Measurements from ENCODE around the gene HIC1. TPM values are rescaled to one million over a fixed set of nuclear protein-coding genes. Genes with fewer than 3 reads are reported as not detected.

The HIC1 gene
- total and polyA plus RNA-seq, 2 of the 4 experiments (the other 2 are of a cell fraction) = 10.4 to 23.0 TPM

GRCh38 chr17:2053380-2054261, 1.3 kb upstream of the HIC1 start:
- Histone ChIP-seq H3K4me2 (ENCODE audit: low read depth, low read length) (peak overlapping the region; percentile 78), H2BK120ac (ENCODE audit: low read depth, low read length) (peak overlapping the region; percentile 32; the same call in 1 of the 2 replicates), H2AK9ac (replicated peaks; ENCODE audit: low read depth, low read length, poor library complexity) (peak overlapping the region; percentile 99), H3K4me1 (ENCODE audit: control insufficient read depth, insufficient read depth, low read length) (peaks cover 18% of the 10 kb centered on the region), H2AK5ac (ENCODE audit: low read depth, low read length) (peak overlapping the region; percentile 73; the same call in 1 of the 2 replicates), H3K4ac (ENCODE audit: low read depth, low read length) (peak overlapping the region; percentile 63), H3K23ac (ENCODE audit: low read depth, low read length) (peak overlapping the region; percentile 86), H4K20me1 (ENCODE audit: insufficient read depth, low read length) (peaks cover 30% of the 10 kb centered on the region), H3K4me3 (ENCODE audit: insufficient read depth, low read depth, low read length) (peak overlapping the region; percentile 35), H3K27ac (ENCODE audit: insufficient read depth, low read length) (peak overlapping the region; percentile 54), H3K9me3 (ENCODE audit: control insufficient read depth, insufficient read depth, low read length) (no peaks in the 10 kb centered on the region), H4K91ac (ENCODE audit: insufficient read depth, low read depth, low read length) (no peak overlapping the region), H4K5ac (ENCODE audit: low read depth, low read length) (no peak overlapping the region), H4K8ac (ENCODE audit: low read depth in 2 of 2, low read length in 2 of 2) (peak overlapping the region in 1 of 2 experiments; percentile 37; a peak in 2 of 4 replicates), H3K14ac (replicated peaks; ENCODE audit: low read depth, low read length) (no peak overlapping the region), H3K79me1 (ENCODE audit: low read depth in 1 of 2, low read length in 2 of 2) (peaks cover 0 to 18% of the 10 kb centered on the region in 2 experiments; a peak in 2 of 4 replicates), H2BK5ac (ENCODE audit: low read depth, low read length, poor library complexity, severe bottlenecking) (no peak overlapping the region), H2AFZ (replicated peaks; ENCODE audit: low read length, poor library complexity) (peak overlapping the region; percentile 89), H3K27me3 (ENCODE audit: control insufficient read depth, insufficient read depth, low read length) (no peaks in the 10 kb centered on the region), H3K56ac (ENCODE audit: extremely low read depth, insufficient read depth, low read length) (no peak overlapping the region), H2BK15ac (ENCODE audit: low read depth, low read length) (peak overlapping the region; percentile 80; the same call in 1 of the 3 replicates), H3K36me3 (ENCODE audit: control insufficient read depth, insufficient read depth, low read length) (peaks cover 17% of the 10 kb centered on the region), H3K18ac (ENCODE audit: low read depth, low read length) (no peak overlapping the region; the same call in 1 of the 2 replicates), H3K9me1 (ENCODE audit: insufficient read depth, low read length) (no peaks in the 10 kb centered on the region), H3K9ac (ENCODE audit: low read depth, low read length) (peak overlapping the region; percentile 54), H2BK20ac (ENCODE audit: low read depth, low read length) (peak overlapping the region; percentile 82; the same call in 1 of the 2 replicates)
- BruUV-seq (replicated peaks) = no TSS peak
- peak; percentile 1 for ATAC-seq (ENCODE audit: low read depth)
- ChIA-PET POLR2A (ENCODE audit: unreplicated experiment) (no interaction called here), CTCF (interaction anchor here (0.6 to 1.6 kb wide), 7 partner anchors 37 to 283 kb away, joined by 3 to 6 read pairs (median 3); partner anchors contain the start of gene TSR1)
- dilution Hi-C loops (cut with HindIII; ENCODE audit: low sequenced_read_pairs, unreplicated experiment) = no loop called here
- intact Hi-C loops (cut with micrococcal nuclease) = loop anchor here (5.0 kb wide), 2 partner anchors 284 to 299 kb away; partner anchors contain the start of genes SGSM2 and TSR1
- peak; percentile 67 for DNase-seq
- in situ Hi-C loops (cut with MboI; ENCODE audit: low sequenced_read_pairs) = no loop called here
- 4% methylated on average over 18 of the region's 84 CpGs; no CpG with 5 or more reads in 1 of the 2 experiments for WGBS, 2 experiments (ENCODE audit: extremely low coverage in 2 of 2, insufficient read length in 1 of 2)
- TF ChIP-seq CEBPB (IDR thresholded peaks at IDR 0.05; ENCODE audit: low read depth, low read length) = no peak
- no peak for TF ChIP-seq NFE2L2 (IDR thresholded peaks at IDR 0.05; ENCODE audit: low read depth, low read length)
- no peak for TF ChIP-seq POLR2A (IDR thresholded peaks at IDR 0.05; ENCODE audit: low read depth, low read length)
- peak; percentile 91; the same call in 1 of the 2 replicates for TF ChIP-seq MAZ (IDR thresholded peaks at IDR 0.05; ENCODE audit: borderline replicate concordance, low read depth, low read length)
- 0 out of 2 replicates have a peak, but pooled peaks have one; percentile 7 for TF ChIP-seq CHD1 (IDR thresholded peaks at IDR 0.05; ENCODE audit: low read depth, low read length)
- TF ChIP-seq USF2 (IDR thresholded peaks at IDR 0.05; ENCODE audit: low read depth, low read length) = no peak
- TF ChIP-seq RFX5 (IDR thresholded peaks at IDR 0.05; ENCODE audit: low read depth, low read length) = 0 out of 2 replicates have a peak, but pooled peaks have one; percentile 26
- TF ChIP-seq SMC3 (IDR thresholded peaks at IDR 0.05; ENCODE audit: low read depth, low read length) = peak; percentile 45
- TF ChIP-seq BHLHE40 (IDR thresholded peaks at IDR 0.05; ENCODE audit: low read depth, low read length) = no peak
- peak; percentile 69 for TF ChIP-seq CTCF (conservative IDR thresholded peaks at IDR 0.05; ENCODE audit: low read depth, low read length)
- peak; percentile 67 for TF ChIP-seq RAD21 (IDR thresholded peaks at IDR 0.05; ENCODE audit: low read length)
- TF ChIP-seq ELK1 (IDR thresholded peaks at IDR 0.05; ENCODE audit: borderline replicate concordance, low read depth, low read length) = no peak
- TF ChIP-seq MAFK (IDR thresholded peaks at IDR 0.05; ENCODE audit: low read depth, low read length) = no peak
